A549 (cell line): ENCODE data around the gene PIAS3.

ENCODE experiments used
- CBX2 ChIP-seq: fragments of 200-600 bp; sonication (generic); IDR thresholded peaks from 2 replicates; pipeline ENCODE4 v1.6.1; 2016; ENCODE audit warnings: low read depth, mild to moderate bottlenecking, borderline replicate concordance
- EHMT2 ChIP-seq: fragments of 200-600 bp; sonication (generic); IDR thresholded peaks from 2 replicates; pipeline ENCODE4 v1.6.1; 2016; ENCODE audit warnings: antibody characterized with exemption, low read depth, mild to moderate bottlenecking, moderate library complexity
- EP300 ChIP-seq, 2 experiments: fragments of >200 bp; sonication (Bioruptor Twin); formaldehyde crosslinking; IDR thresholded peaks; 2 replicates in 1 of 2; 3 replicates in 1 of 2; pipeline ENCODE4 v1.6.1; 2016 to 2017
- HOXA7 ChIP-seq: fragments of 250-450 bp; sonication (Bioruptor Pico); IDR thresholded peaks from 2 replicates; pipeline ENCODE4 v1.5.0; 2020; ENCODE audit warnings: mild to moderate bottlenecking, moderate library complexity
- MAX ChIP-seq: IDR thresholded peaks from 2 replicates; pipeline ENCODE4 v1.6.1; 2012
- MAZ ChIP-seq: fragments of 150-350 bp; IDR thresholded peaks from 2 replicates; pipeline ENCODE4 v1.6.1; 2014; ENCODE audit warnings: antibody characterized with exemption, low read depth, low read length, borderline replicate concordance
- NPAS2 ChIP-seq: fragments of 250-450 bp; sonication (Bioruptor Pico); IDR thresholded peaks from 2 replicates; pipeline ENCODE4 v1.8.0; 2022; ENCODE audit warnings: mild to moderate bottlenecking, moderate library complexity, borderline replicate concordance
- POLR2A ChIP-seq: IDR thresholded peaks from 2 replicates; pipeline ENCODE4 v1.6.1; 2012; ENCODE audit warnings: mild to moderate bottlenecking, low read length
- SMC3 ChIP-seq: fragments of >200 bp; sonication (Bioruptor Twin); formaldehyde crosslinking; IDR thresholded peaks from 3 replicates; pipeline ENCODE4 v1.6.1; 2018; ENCODE audit warnings: inconsistent platforms
- ZSCAN20 ChIP-seq: fragments of 250-450 bp; sonication (Bioruptor Pico); IDR thresholded peaks from 2 replicates; pipeline ENCODE4 v1.8.0; 2022; ENCODE audit warnings: mild to moderate bottlenecking, moderate library complexity
- TF ChIP-seq, protein P1 (sequence below): fragments of >200 bp; sonication (Bioruptor Twin); formaldehyde crosslinking; IDR thresholded peaks from 3 replicates; pipeline ENCODE4 v1.5.1; 2016
- TF ChIP-seq, protein P2 (sequence below): fragments of 150-350 bp; IDR thresholded peaks from 2 replicates; pipeline ENCODE4 v1.6.1; 2014; ENCODE audit warnings: low read depth, mild to moderate bottlenecking, low read length

- no peak for TF ChIP-seq POLR2A
- TF ChIP-seq, protein P1, sequence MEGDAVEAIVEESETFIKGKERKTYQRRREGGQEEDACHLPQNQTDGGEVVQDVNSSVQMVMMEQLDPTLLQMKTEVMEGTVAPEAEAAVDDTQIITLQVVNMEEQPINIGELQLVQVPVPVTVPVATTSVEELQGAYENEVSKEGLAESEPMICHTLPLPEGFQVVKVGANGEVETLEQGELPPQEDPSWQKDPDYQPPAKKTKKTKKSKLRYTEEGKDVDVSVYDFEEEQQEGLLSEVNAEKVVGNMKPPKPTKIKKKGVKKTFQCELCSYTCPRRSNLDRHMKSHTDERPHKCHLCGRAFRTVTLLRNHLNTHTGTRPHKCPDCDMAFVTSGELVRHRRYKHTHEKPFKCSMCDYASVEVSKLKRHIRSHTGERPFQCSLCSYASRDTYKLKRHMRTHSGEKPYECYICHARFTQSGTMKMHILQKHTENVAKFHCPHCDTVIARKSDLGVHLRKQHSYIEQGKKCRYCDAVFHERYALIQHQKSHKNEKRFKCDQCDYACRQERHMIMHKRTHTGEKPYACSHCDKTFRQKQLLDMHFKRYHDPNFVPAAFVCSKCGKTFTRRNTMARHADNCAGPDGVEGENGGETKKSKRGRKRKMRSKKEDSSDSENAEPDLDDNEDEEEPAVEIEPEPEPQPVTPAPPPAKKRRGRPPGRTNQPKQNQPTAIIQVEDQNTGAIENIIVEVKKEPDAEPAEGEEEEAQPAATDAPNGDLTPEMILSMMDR, result no peak
- TF ChIP-seq EP300 (IDR thresholded peaks at IDR 0.05), result no peak
- no peak for TF ChIP-seq MAZ
- no peak for TF ChIP-seq CBX2
- no peak for TF ChIP-seq ZSCAN20
- TF ChIP-seq SMC3, result no peak
- TF ChIP-seq, protein P2, sequence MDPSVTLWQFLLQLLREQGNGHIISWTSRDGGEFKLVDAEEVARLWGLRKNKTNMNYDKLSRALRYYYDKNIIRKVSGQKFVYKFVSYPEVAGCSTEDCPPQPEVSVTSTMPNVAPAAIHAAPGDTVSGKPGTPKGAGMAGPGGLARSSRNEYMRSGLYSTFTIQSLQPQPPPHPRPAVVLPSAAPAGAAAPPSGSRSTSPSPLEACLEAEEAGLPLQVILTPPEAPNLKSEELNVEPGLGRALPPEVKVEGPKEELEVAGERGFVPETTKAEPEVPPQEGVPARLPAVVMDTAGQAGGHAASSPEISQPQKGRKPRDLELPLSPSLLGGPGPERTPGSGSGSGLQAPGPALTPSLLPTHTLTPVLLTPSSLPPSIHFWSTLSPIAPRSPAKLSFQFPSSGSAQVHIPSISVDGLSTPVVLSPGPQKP, result no peak
- no peak for TF ChIP-seq EHMT2
- TF ChIP-seq NPAS2 (CRISPR knock-in tag), result no peak
- TF ChIP-seq MAX, result no peak
- TF ChIP-seq HOXA7 (CRISPR knock-in tag), result no peak
Measured at GRCh38 chr1:145877923-145878486, 19.1 kb upstream of the PIAS3 start.
